Progenitor cell of endocrine pancreas (in vitro differentiated cells): ENCODE data around the gene MEA1. TPM values are rescaled to one million over a fixed set of nuclear protein-coding genes. Genes with fewer than 3 reads are reported as not detected.

Experiments used
- DNase-seq: peaks from one replicate; pipeline ENCODE4 v3.0.0; 2021; ENCODE audit warnings: low spot score; ENCODE audit not compliant: unreplicated experiment
- H3K27ac Mint-ChIP-seq: 2 replicates; pipeline ENCODE4 v1.8.0; 2021; ENCODE audit warnings: mild to moderate bottlenecking, moderate library complexity, mixed read lengths
- H3K27me3 Mint-ChIP-seq: 2 replicates; pipeline ENCODE4 v1.8.0; 2021; ENCODE audit warnings: mixed read lengths
- H3K36me3 Mint-ChIP-seq: 2 replicates; pipeline ENCODE4 v1.8.0; 2022; ENCODE audit warnings: mixed read lengths; ENCODE audit not compliant: insufficient read depth
- H3K4me1 Mint-ChIP-seq: 2 replicates; pipeline ENCODE4 v1.8.0; 2021; ENCODE audit warnings: low read depth, mixed read lengths
- H3K4me3 Mint-ChIP-seq: 2 replicates; pipeline ENCODE4 v1.8.0; 2021; ENCODE audit warnings: low read depth, mild to moderate bottlenecking, moderate library complexity, mixed read lengths
- H3K9me3 Mint-ChIP-seq: 2 replicates; pipeline ENCODE4 v1.8.0; 2021; ENCODE audit warnings: low read depth, mixed read lengths
- CTCF ChIP-seq: fragments of 200-600 bp; sonication (generic); IDR thresholded peaks from one replicate; pipeline ENCODE4 v1.5.0; 2021; ENCODE audit warnings: antibody characterized with exemption, mild to moderate bottlenecking; ENCODE audit not compliant: unreplicated experiment
- long read RNA-seq: library from polyadenylated mRNA; unstranded; transcript quantifications from one replicate; pipeline ENCODE4 v2.0.0, GENCODE V29; 2020
- total RNA-seq: library from RNA; stranded (reverse); gene quantifications from 2 replicates; pipeline ENCODE4 v1.2.1, GENCODE V29; 2021

MEA1 gene
- total RNA-seq = 64.0 and 68.4 TPM in 2 replicates
- long read RNA-seq, transcript MEA1-204 (4 exons, 1,004 nt) = major isoform, 23 of 27 reads
- long read RNA-seq, partial matches to known transcripts = 0 of 27 reads
- long read RNA-seq, other reads (novel, unspliced or antisense) = 0 of 27 reads

- H3K9me3 Mint-ChIP-seq = no peaks in the 10 kb centered on the region
- H3K4me3 Mint-ChIP-seq = peak within 1 kb of the TSS; percentile 93
- H3K4me1 Mint-ChIP-seq = peaks cover 30% of the 10 kb centered on the region
- H3K27ac Mint-ChIP-seq = peak within 1 kb of the TSS; percentile 92
- no peak for TF ChIP-seq CTCF
- DNase-seq = peak; percentile 98
- peaks cover 13% of the 10 kb centered on the region for H3K36me3 Mint-ChIP-seq
- no peaks in the 10 kb centered on the region for H3K27me3 Mint-ChIP-seq
These were observed at the start of gene MEA1, which contains the start of gene KLHDC3 for GRCh38 chr6:43013843-43014433. Gene MEA1, minus strand, starts transcription at chr6:43013946. Its CDS starts 133 bp downstream, at chr6:43013813. Gene KLHDC3, plus strand, starts transcription at chr6:43014249. Its CDS starts 2,944 bp downstream, at chr6:43017193.

DNA sequence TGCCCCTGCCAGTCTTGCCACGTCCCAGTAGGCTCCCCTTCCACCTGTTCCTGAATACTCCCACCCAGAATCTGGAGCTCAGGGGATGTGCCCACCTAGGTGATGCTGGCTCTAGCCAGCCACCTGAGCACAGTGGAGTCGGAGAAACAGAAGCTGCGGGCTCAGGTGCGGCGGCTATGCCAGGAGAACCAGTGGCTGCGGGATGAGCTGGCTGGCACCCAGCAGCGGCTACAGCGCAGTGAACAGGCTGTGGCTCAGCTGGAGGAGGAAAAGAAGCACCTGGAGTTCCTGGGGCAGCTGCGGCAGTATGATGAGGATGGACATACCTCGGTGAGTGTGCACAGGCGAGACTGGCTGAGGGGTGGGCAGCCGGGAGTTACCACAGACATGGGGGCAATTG lies 49.1 kb upstream of the MEA1 start:
- H3K4me1 Mint-ChIP-seq = peaks cover 24% of the 10 kb centered on the region
- peaks cover 10% of the 10 kb centered on the region for H3K36me3 Mint-ChIP-seq
- H3K27me3 Mint-ChIP-seq = no peaks in the 10 kb centered on the region
- TF ChIP-seq CTCF = no peak
- no peak overlapping the region for H3K27ac Mint-ChIP-seq
- no peak overlapping the region for H3K4me3 Mint-ChIP-seq
- DNase-seq = no peak
- no peaks in the 10 kb centered on the region for H3K9me3 Mint-ChIP-seq

DNA sequence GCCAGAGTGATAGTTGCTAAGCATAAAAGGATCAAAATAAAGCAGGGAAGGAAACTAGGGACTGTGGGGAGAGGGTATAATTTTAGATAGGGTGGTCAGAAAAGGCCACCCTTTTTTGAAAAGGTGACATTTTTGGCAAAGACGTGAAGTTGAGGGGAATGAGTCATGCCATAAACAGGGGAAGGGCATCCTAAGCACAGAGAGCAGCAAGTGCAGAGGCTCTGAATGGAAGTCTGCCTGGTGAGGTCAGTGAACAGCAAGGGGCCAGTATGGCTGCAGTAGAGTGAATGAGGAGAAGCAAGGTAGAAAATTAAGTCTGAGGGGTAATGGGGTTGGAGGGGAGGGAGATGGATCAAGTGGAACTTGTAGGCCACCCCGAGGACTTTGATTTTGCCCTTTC lies 48.1 kb upstream of the MEA1 start:
- H3K4me1 Mint-ChIP-seq = peaks cover 24% of the 10 kb centered on the region
- H3K4me3 Mint-ChIP-seq = no peak overlapping the region
- H3K27ac Mint-ChIP-seq = no peak overlapping the region
- H3K9me3 Mint-ChIP-seq = no peaks in the 10 kb centered on the region
- H3K27me3 Mint-ChIP-seq = no peaks in the 10 kb centered on the region
- TF ChIP-seq CTCF = no peak
- DNase-seq = no peak
- H3K36me3 Mint-ChIP-seq = peaks cover 10% of the 10 kb centered on the region

GRCh38 chr6:43060755-43061633 lies 47.2 kb upstream of the MEA1 start:
- H3K4me1 Mint-ChIP-seq = peaks cover 24% of the 10 kb centered on the region
- H3K27ac Mint-ChIP-seq = peak overlapping the region; percentile 99
- peaks cover 8% of the 10 kb centered on the region for H3K36me3 Mint-ChIP-seq
- H3K4me3 Mint-ChIP-seq = peak overlapping the region; percentile 98
- no peaks in the 10 kb centered on the region for H3K9me3 Mint-ChIP-seq
- no peaks in the 10 kb centered on the region for H3K27me3 Mint-ChIP-seq
- no peak for TF ChIP-seq CTCF
- DNase-seq = no peak

- Mint-ChIP-seq H3K4me3 (peak overlapping the region; percentile 98), H3K9me3 (no peaks in the 10 kb centered on the region), H3K27ac (peak overlapping the region; percentile 99), H3K4me1 (peaks cover 24% of the 10 kb centered on the region), H3K27me3 (no peaks in the 10 kb centered on the region), H3K36me3 (peaks cover 6% of the 10 kb centered on the region)
- TF ChIP-seq CTCF = no peak
- no peak for DNase-seq
These were observed 46.4 kb upstream of the MEA1 start for GRCh38 chr6:43060034-43060754.
